T-helper 9 cell (primary cell): ENCODE results near the gene SLC27A3.
"Not testable (repeated sequence)": the region's sequence is repeated elsewhere in the genome, so short reads cannot be mapped to it uniquely, and the experiment has no call there.

Source experiments
- DNase-seq: peaks from one replicate; pipeline ENCODE4 v3.0.0-alpha.2; 2020

The SLC27A3 gene

DNA sequence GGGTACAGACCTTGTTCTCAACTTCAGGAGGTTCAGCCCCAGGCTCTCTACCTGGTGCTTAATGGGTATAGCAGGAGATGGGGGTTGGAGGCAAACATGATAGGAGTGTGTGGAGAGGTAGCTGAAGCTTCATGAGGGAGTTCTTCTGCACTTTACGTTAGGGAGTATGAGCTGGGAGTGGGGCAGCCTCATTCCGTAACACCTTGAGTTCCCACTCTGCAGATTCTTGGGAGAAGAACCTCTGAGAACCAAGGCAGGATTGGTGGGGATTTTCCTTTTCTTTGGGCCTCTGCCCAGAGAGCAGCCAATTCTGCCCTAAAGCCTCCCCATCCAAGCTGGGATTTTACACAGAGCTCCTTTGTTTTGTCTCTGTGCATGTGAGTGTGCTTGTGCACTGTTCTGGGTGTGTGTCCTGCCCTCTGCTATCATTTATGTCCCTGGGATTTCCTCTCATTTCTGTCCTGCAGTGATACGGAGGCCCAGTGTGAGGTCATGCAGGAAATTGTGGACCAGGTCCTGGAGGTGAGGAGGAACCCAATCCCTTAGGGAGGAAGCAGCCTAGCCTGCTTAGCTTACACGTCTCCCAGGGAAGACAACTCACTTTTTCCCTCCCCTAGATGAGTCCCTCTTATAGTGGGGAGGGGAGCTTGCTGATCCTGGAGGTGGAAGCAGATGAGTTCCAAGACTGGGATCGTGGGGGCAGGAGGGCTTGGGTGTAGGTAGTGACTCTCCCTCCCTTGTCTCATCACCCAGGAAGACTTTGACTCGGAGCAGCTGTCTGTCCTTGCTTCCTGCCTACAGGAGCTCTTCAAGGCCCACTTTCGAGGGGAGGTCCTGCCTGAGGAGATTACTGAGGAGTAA lies 11.6 kb upstream of the SLC27A3 start:
- no peak for DNase-seq

DNA sequence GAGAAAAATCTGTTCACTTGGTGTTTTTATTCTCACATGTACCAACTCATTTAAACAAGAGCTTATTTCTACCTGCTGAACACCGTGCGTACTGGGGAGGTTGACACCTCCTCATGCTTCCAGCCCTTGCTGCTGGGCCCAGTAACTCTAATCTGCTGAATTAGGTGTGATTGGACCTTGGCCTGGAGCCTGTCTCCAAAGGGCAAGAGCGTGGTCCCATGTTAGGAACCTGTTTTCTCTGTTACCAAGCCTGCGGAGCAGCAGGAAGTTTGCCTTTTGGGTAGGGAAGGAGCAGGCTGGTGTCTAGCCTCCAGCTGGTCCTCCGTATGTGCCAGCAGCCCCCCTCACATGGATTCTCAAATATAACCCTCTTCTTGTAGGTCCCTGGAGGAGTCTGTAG lies 10.9 kb upstream of the SLC27A3 start:
- no peak for DNase-seq

DNA sequence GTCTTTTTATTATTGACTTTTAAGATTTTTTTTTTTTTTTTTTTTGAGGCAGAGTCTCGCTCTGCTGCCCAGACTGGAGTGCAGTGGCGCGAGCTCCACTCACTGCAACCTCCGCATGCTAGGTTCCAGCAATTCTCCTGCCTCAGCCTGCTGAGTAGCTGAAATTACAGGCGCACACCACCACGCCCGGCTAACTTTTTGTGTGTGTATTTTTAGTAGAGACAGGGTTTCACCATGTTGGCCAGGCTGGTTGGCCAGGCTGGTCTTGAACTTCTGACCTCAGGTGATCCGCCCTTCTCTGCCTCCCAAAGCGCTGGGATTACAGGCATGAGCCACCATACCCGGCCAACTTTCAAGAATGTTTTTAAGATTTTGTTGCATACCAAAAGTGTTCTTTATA lies 8.5 kb upstream of the SLC27A3 start:
- not testable (repeated sequence) for DNase-seq

DNA sequence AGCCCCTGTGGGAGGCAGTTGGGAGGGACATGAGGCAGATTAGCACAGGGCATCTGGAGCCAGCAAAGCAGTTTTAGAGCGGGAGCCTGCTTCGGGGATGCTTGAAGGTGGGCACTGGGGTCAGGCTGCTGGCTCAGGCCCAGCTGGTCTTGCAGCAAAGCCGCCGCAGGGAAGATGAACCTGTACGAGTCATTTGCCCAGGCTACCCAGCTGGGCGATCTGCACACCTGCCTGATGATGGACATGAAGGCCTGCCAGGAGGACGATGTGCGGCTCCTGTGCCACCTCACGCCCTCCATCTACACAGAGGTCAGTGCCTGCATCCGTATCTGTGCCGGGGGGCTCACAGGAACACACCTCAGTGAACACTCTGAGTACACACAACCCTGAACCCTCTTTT lies 7.7 kb upstream of the SLC27A3 start:
- DNase-seq, result no peak

DNA sequence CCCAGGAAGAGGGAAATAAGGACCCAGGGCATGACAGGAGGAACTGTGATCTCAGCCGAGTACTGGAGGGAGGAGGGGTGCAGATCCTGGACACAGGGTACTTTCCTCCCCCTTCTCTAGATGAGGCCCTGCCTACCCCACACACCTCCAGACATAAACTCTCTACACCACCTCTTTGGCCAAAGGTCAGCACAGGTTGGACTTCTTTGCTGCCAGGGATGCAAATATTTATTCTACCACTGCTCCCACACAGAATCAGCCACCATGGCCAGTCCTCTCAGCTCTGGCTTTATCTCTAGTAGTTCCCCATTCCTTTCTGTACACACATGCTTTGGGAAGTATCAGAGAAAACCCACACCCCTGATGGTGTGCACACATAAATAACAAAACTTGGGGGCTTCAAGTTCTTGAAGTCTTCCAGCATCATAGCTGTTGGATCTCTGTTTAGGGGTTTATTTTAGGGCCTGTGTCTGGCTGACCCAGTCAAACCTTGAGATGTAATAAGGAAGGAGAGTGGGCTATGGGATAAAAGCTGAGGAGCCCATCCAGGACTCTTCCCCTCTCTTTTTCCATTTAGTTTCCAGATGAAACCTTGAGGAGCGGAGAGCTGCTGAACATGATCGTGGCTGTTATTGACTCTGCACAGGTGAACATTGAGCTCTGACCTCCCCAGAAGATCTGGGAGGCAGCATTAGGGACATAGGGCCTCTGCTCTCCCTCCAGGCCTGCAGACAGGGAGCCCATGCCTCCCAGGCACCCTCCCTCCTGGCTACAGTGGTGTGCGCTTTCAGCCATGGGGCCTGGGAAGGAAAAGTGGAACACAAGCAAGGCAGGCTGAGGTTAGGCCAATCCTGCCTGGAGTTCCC lies 6.7 kb upstream of the SLC27A3 start:
- no peak for DNase-seq

DNA sequence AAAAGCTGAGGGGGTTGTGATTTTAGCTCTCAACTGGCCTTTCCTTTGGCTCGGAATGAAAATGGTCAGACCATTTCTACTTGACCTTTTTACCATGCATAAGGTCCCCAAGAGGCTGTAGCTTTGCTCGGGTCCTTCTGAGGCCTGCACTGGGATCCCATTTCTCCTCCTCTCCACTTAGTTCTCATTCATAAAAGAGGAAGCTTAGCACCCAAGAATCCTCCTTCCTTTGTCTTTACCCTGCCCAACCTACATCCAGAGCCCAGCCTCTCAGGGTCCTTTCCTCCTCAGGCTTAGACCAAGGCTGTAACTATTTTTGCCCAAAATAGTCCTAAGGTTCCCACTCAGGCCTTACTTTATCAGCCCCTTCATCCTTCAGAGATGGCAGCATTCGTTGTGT lies 6.0 kb upstream of the SLC27A3 start:
- DNase-seq, result no peak

DNA sequence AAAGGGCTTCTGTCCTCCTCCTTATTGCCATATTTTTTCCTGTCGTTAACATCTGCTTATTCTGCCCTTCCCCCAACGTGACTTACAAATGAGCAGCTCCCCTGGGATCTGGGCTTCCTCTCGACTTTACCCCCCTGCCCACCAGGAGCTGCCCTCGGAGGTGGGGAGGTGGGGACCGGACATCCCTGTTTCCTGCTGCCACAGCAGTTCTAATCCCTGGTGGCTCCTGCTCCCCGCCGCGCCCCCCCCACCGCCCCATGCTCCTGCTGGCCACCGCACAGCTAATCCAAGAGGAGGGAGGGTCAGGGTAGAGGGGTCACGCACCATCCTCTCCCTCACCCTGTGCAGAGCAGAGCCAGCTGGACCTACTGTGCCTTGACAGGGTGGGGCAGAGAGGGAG lies 4.4 kb upstream of the SLC27A3 start:
- DNase-seq, result no peak

DNA sequence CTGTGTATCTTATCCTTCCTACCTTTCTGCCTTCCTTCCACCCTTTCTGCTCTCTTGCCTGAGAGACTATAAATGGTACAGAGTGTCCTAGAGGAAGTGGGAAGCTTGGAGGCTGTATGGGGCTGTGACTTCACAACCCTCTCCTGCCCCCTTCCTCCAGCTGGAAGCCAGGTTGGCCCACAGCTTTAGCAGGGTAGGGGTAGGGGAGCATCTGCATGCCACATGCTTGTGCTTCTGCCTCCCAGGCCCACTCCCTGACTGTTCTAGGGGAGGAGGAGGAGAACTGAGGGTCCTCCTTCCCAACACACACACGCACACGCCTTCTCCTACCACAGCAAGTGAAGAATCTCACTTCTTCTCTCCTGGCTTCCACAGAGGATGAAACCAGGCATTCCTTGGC lies 3.9 kb upstream of the SLC27A3 start:
- no peak for DNase-seq

DNA sequence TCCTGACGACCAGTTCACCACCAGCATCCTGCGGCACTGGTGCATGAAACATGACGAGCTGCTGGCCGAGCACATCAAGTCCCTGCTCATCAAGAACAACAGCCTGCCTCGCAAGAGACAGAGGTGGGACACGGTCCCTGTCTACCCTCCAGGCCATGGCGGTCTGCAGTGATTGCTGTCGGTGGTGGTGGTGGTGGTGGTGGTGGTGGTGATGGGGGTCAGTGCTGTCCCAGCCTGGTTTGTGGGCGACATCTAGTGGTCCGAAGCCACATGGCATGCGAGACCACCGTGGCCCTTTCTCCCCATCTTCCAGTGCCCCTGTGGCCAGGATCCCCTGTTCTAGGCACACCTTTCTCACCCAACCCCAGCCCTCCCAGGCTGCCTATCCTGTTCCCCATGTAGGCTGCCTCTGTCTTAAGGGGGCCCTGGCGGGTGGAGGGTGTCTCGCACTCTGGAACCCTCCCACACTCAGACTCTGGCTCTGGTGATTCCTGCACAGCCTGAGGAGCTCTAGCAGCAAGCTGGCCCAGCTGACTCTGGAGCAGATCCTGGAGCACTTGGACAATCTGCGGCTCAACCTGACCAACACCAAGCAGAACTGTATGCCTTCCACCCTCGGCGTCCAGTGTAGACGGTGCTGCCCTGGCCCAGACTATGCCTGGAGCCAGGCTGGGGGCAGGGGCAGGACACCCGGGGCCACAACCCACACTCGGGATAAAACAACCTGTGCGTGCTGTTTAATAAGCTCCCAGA lies 3.2 kb upstream of the SLC27A3 start:
- DNase-seq, result no peak

DNA sequence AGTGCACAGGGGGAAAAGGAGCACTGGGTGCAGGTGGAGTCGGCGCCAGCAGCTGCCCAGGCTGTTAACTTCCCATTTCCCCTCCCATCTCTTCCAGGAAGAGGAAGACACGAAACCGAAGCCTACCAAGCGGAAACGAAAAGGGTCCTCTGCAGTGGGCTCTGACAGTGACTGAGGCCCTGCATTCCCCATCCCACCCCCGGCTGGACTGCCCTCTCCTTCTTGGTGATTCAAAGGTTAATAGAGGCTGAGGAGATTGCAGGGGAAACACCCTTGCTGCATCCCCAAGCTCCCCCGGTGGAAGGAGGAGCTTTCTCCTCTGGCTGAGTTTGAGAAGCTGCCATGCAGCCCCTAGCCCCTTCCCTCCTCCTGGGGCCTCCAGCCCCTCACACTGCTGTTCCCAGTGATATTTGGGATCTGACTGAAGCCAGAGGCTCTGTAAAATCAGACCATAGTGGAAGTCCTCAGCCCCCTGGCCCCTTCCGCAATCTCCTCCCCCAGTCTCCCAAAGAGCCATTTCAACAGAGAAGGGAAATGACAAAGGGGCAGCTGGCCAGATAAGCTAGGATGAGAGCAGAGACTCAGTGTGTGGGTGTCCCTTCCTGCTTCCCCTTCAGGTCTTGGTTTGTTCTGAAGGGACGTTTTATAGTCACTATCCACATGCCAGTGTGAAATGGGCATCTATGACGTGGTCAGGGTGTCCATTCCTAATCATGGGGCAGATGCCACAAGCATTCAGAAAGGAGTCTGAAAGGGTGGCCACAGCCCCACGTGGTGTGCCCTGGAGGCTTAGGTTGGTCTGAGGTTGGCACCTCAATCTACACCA lies 1.9 kb upstream of the SLC27A3 start:
- no peak for DNase-seq

DNA sequence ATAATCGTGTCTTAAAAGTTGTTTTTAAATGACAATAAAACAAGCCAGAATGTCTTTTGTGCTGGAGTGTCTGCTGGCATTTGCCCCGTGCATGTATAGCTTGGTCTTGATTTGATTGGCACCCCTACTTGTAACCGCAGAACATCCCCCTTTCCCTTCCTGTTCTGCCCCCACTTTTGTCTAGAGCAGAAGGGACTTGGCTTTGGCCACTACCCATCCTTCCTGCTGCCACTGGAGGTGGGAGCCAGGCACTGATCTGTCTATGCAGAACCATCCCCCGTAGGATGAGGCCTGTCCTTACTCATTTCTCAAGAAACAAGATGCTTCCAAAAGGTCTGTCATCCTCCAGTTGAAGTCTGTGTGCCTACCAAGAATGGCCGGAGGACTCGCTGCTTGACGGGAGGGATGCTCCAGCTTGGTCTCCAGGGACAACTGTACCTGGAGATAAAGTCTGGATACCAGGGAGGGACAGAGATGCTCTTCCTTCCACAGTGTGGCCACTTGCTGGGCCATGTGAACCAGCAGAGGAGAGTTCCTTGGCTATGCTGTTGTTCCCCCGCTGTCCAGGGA lies 1.1 kb upstream of the SLC27A3 start:
- DNase-seq, result no peak

DNA sequence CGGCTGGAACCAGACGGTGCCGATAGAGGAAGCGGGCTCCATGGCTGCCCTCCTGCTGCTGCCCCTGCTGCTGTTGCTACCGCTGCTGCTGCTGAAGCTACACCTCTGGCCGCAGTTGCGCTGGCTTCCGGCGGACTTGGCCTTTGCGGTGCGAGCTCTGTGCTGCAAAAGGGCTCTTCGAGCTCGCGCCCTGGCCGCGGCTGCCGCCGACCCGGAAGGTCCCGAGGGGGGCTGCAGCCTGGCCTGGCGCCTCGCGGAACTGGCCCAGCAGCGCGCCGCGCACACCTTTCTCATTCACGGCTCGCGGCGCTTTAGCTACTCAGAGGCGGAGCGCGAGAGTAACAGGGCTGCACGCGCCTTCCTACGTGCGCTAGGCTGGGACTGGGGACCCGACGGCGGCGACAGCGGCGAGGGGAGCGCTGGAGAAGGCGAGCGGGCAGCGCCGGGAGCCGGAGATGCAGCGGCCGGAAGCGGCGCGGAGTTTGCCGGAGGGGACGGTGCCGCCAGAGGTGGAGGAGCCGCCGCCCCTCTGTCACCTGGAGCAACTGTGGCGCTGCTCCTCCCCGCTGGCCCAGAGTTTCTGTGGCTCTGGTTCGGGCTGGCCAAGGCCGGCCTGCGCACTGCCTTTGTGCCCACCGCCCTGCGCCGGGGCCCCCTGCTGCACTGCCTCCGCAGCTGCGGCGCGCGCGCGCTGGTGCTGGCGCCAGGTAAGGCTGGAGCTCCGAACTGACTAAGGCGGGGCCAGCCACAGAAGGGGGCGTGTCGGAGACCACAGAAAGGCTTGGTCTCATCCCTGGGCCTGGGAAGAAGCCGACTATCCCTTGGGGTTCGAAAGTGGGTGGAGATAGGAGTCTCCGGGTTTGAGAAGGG lies 486 bp downstream of the SLC27A3 start:
- peak; percentile 51 for DNase-seq

DNA sequence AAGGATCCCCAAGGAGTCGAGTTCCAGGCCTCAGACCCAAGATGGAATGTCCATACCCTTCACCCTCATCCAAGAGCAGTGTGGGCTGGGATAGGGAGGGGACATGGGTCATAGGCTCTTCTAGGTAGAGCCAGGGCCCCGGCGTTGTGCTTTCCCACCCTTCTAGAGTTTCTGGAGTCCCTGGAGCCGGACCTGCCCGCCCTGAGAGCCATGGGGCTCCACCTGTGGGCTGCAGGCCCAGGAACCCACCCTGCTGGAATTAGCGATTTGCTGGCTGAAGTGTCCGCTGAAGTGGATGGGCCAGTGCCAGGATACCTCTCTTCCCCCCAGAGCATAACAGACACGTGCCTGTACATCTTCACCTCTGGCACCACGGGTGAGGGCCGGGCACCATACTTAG lies 1.1 kb downstream of the SLC27A3 start:
- DNase-seq, result no peak

DNA sequence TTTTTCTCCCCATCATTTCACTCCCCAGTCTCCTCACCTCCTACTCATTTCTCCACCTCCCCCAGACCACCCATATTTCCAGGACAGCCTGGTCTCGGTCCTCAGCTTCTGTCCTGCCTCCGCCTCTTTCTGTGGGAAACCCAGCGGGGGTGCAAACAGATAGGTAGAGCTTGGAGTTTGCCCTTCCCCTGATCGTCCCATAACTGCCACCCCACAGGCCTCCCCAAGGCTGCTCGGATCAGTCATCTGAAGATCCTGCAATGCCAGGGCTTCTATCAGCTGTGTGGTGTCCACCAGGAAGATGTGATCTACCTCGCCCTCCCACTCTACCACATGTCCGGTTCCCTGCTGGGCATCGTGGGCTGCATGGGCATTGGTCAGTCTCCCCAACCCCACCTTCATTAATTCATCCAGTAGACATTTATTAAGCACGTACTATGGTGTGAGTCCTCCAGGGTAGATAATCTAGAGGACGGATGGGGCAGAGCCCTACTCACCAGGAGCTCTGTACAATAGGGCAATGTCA lies 1.7 kb downstream of the SLC27A3 start:
- no peak for DNase-seq

DNA sequence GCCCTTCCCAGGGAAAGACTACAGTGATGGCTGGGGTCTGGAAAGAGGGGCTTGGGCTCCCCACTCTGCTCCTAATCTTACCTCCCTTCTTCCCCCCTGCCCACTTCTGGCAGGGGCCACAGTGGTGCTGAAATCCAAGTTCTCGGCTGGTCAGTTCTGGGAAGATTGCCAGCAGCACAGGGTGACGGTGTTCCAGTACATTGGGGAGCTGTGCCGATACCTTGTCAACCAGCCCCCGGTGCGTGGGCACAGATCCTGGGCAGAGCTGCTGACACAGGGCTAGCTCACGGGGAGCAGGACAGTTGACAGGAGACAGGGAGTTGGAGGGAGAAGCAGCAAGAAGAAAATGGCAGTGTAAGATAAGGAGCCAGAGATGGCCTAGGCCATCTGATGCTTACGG lies 2.4 kb downstream of the SLC27A3 start:
- DNase-seq, result no peak

DNA sequence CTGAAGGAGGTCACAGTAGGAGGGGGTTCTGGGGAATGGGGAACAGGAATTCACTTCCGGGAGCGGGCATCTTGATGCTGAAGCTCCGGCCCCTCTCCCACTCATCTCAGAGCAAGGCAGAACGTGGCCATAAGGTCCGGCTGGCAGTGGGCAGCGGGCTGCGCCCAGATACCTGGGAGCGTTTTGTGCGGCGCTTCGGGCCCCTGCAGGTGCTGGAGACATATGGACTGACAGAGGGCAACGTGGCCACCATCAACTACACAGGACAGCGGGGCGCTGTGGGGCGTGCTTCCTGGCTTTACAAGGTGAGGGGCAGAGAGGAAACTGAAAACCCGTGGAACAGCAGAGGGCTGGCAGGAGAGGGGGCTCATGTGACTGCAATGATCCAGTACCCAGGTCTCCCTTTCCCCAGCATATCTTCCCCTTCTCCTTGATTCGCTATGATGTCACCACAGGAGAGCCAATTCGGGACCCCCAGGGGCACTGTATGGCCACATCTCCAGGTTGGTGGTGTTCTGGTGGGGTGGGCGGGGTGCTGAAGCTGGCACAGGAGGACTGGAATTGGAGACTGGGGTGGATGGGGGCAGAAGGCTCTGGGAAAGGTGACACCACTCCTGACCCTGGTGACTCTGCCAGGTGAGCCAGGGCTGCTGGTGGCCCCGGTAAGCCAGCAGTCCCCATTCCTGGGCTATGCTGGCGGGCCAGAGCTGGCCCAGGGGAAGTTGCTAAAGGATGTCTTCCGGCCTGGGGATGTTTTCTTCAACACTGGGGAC lies 3.0 kb downstream of the SLC27A3 start:
- DNase-seq, result no peak

DNA sequence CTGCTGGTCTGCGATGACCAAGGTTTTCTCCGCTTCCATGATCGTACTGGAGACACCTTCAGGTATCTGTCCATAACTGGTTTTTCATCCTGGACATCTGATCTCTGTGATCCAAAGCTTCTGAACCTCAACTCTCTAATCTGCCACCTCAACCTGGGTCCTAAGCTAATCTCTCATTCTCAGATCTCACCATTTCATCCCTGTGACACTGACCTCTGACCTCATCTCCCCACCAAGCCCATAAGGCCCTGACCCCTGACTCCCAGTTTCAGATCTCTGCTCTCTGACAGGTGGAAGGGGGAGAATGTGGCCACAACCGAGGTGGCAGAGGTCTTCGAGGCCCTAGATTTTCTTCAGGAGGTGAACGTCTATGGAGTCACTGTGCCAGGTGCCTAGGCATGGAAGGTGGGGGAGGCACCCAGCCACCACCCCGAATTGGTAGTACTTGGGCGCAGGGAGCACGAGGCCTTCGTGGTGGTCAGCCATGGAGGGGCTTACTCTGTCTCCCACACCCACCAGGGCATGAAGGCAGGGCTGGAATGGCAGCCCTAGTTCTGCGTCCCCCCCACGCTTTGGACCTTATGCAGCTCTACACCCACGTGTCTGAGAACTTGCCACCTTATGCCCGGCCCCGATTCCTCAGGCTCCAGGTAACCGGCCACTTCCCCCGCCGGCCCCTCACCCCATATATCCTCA lies 3.8 kb downstream of the SLC27A3 start:
- DNase-seq, result no peak

DNA sequence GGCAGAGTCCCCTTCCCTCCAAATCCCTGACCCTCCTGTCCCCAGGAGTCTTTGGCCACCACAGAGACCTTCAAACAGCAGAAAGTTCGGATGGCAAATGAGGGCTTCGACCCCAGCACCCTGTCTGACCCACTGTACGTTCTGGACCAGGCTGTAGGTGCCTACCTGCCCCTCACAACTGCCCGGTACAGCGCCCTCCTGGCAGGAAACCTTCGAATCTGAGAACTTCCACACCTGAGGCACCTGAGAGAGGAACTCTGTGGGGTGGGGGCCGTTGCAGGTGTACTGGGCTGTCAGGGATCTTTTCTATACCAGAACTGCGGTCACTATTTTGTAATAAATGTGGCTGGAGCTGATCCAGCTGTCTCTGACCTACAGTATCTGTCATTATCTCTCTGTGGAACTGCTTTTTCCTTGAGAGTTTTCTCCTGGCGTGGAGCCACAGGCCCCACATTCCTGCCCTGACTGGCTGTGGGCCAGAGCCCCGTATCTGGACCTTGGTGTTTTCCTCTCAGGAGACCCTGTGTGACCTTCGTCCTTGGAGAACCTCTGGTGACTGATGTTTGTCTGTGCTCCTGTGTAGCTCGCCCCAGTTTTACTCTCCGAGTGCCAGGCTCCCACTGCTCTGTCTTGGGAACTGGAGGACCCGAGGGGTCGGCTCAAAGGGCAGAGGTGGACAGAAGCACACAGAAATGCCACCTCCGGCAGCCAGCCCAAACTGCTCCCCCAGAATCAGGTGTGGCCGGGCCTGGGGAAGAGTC lies 4.8 kb downstream of the SLC27A3 start:
- DNase-seq, result no peak

DNA sequence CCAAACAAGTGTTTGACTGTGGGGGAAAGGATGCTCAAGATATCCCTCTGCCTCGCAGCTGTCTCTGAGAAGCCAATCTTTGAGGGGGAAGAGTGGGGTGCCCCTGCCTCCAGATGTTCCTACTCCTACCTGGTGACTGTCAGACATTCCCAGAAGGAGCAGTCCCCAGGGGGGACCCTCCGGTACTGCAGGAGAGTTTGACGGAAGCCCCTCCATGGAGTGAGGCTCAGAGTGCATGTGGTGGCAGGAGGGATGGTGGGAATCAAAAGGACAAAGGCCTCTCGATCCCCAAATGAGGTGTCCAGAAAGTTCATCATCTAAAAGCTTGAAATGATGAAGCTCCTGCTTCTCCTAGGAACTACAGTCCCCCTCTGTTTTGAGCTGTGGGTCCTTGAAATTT lies 5.3 kb downstream of the SLC27A3 start:
- DNase-seq, result no peak
